PFSK-1 (cell line): ENCODE data around the gene EFCAB10.

ENCODE experiments used
- FOXP2 ChIP-seq: optimal IDR thresholded peaks from 2 replicates; pipeline ENCODE3; 2011; ENCODE audit warnings: borderline replicate concordance, control low read depth, inconsistent platforms; ENCODE audit not compliant: insufficient read depth; ENCODE audit errors: extremely low read length, extremely low read depth
- POLR2AphosphoS5 ChIP-seq: IDR thresholded peaks from 2 replicates; pipeline ENCODE4 v1.6.1; 2012; ENCODE audit warnings: low read depth, mild to moderate bottlenecking, control low read depth, low read length, moderate library complexity
- REST ChIP-seq, 2 experiments: IDR thresholded peaks; 2 replicates each; pipeline versions ENCODE4 v1.6.1 to v1.8.0; 2011 to 2012; ENCODE audit warnings: low read depth in 2 of 2, low read length in 2 of 2, control low read depth in 1 of 2, inconsistent platforms in 1 of 2, mild to moderate bottlenecking in 1 of 2, moderate library complexity in 1 of 2; ENCODE audit not compliant: insufficient read depth in 1 of 2
- SIN3A ChIP-seq: IDR thresholded peaks from 2 replicates; pipeline ENCODE4 v1.6.1; 2012; ENCODE audit warnings: mild to moderate bottlenecking, low read length, moderate library complexity, borderline replicate concordance; ENCODE audit not compliant: insufficient read depth
- TAF1 ChIP-seq: IDR thresholded peaks from 2 replicates; pipeline ENCODE4 v1.6.1; 2012; ENCODE audit warnings: low read length, control low read depth, borderline replicate concordance; ENCODE audit not compliant: insufficient read depth

The EFCAB10 gene

GRCh38 chr7:105622106-105622731, 40.9 kb upstream of the EFCAB10 start:
- TF ChIP-seq SIN3A (no peak), POLR2AphosphoS5 (no peak), TAF1 (no peak), REST (IDR thresholded peaks at IDR 0.05; ENCODE audit: insufficient read depth in 1 of 2, low read depth in 2 of 2, low read length in 2 of 2) (no peak), FOXP2 (no peak)

GRCh38 chr7:105621617-105622016, 40.3 kb upstream of the EFCAB10 start:
- TF ChIP-seq FOXP2 (no peak), SIN3A (no peak), REST (IDR thresholded peaks at IDR 0.05; ENCODE audit: insufficient read depth in 1 of 2, low read depth in 2 of 2, low read length in 2 of 2) (no peak), TAF1 (no peak), POLR2AphosphoS5 (no peak)

GRCh38 chr7:105621176-105621575, 39.9 kb upstream of the EFCAB10 start:
- TF ChIP-seq TAF1 (no peak), FOXP2 (no peak), SIN3A (no peak), REST (IDR thresholded peaks at IDR 0.05; ENCODE audit: insufficient read depth in 1 of 2, low read depth in 2 of 2, low read length in 2 of 2) (no peak)

- TF ChIP-seq TAF1 (no peak), FOXP2 (no peak), REST (IDR thresholded peaks at IDR 0.05; ENCODE audit: insufficient read depth in 1 of 2, low read depth in 2 of 2, low read length in 2 of 2) (no peak), POLR2AphosphoS5 (no peak), SIN3A (no peak)
Observed at GRCh38 chr7:105619590-105619989, 38.3 kb upstream of the EFCAB10 start.

- TF ChIP-seq POLR2AphosphoS5 (no peak), FOXP2 (no peak), TAF1 (no peak), REST (IDR thresholded peaks at IDR 0.05; ENCODE audit: insufficient read depth in 1 of 2, low read depth in 2 of 2, low read length in 2 of 2) (no peak), SIN3A (no peak)
Observed at GRCh38 chr7:105618016-105618296, 36.7 kb upstream of the EFCAB10 start.
